ENCODE measurements around the gene RRP15. TPM values are rescaled to one million over a fixed set of nuclear protein-coding genes. Genes with fewer than 3 reads are reported as not detected.

Gene RRP15
- total RNA-seq, 4 donors from 2014 or later = 6.3 to 9.6 (median 7.8) TPM

DNA sequence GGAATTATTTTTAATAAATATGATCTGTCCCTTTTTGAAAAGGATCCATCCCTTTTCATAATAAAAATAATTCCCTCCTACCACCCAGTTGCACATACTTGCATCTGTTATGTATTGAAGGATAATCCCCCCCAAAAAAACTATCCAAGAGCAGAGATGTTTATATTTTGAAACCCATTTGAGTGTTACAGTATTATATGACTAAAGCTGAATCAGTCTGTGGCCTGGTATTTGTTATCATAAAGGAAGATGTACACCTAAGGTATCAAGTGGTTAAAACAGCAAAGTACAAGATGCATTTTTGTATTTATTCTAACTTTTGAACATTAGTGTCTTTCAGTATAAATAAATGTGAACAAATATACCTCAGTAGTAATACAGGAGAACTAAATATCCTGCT lies 47.3 kb downstream of the RRP15 start:
- Histone ChIP-seq H3K36me3 (peaks cover 0 to 3% (median 0%) of the 10 kb centered on the region in 3 donors), H3K27ac (no peak overlapping the region), H3K9me3 (no peaks in the 10 kb centered on the region), H3K4me3 (no peak overlapping the region), H3K27me3 (no peaks in the 10 kb centered on the region), H3K4me1 (no peaks in the 10 kb centered on the region)
- DNase-seq (ENCODE audit: low spot score in 2 of 2) = no peak
- TF ChIP-seq EP300 (IDR thresholded peaks at IDR 0.05) (no peak), POLR2A (IDR thresholded peaks at IDR 0.05) (no peak)
- TF ChIP-seq, protein P1, sequence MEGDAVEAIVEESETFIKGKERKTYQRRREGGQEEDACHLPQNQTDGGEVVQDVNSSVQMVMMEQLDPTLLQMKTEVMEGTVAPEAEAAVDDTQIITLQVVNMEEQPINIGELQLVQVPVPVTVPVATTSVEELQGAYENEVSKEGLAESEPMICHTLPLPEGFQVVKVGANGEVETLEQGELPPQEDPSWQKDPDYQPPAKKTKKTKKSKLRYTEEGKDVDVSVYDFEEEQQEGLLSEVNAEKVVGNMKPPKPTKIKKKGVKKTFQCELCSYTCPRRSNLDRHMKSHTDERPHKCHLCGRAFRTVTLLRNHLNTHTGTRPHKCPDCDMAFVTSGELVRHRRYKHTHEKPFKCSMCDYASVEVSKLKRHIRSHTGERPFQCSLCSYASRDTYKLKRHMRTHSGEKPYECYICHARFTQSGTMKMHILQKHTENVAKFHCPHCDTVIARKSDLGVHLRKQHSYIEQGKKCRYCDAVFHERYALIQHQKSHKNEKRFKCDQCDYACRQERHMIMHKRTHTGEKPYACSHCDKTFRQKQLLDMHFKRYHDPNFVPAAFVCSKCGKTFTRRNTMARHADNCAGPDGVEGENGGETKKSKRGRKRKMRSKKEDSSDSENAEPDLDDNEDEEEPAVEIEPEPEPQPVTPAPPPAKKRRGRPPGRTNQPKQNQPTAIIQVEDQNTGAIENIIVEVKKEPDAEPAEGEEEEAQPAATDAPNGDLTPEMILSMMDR (IDR thresholded peaks at IDR 0.05) = no peak

- Histone ChIP-seq H3K4me1 (peaks cover 0 to 4% (median 0%) of the 10 kb centered on the region in 4 donors), H3K9me3 (no peaks in the 10 kb centered on the region), H3K4me3 (no peak overlapping the region), H3K36me3 (peaks cover 0 to 3% (median 0%) of the 10 kb centered on the region in 3 donors), H3K27ac (no peak overlapping the region), H3K27me3 (no peaks in the 10 kb centered on the region)
- no peak for DNase-seq (ENCODE audit: low spot score in 2 of 2)
- TF ChIP-seq POLR2A (IDR thresholded peaks at IDR 0.05) (no peak), EP300 (IDR thresholded peaks at IDR 0.05) (no peak)
- TF ChIP-seq, protein P1 (IDR thresholded peaks at IDR 0.05) = no peak
- 49 to 63% methylated on average over 2 of the region's 2 CpGs for WGBS, 2 donors
Measured at GRCh38 chr1:218336328-218336727, 51.2 kb downstream of the RRP15 start.

DNA sequence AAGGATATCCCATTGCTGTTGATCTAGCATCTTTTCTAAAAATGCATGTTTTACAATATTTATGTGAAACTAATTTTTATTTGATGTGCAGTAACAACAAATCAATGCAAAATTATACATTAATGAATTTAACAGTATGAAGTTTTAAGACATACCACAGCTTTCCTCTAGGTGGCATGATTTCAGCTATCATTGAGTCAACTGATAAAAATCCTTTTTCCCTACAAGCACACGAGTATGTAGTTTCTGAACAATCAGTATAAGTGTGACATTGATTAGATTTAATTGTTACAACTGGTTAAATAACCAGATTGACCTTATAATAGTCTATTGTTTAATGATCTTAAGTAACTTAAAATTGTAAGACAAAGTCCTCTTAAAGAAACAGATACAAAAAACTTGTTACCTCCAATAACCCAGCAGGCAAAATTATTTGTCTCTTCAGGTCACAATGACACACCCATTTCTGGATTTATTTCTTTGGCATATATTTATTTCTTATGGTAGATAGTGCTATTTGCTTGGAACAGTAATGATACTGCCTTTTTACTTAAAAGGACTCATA lies 54.3 kb downstream of the RRP15 start:
- WGBS, 2 donors = 0 to 4% methylated on average over 1 of the region's 1 CpG
- peak in 1 of 2 donors; percentile 24 for DNase-seq (ENCODE audit: low spot score in 2 of 2)
- Histone ChIP-seq H3K36me3 (no peaks in the 10 kb centered on the region), H3K4me1 (peaks cover 0 to 4% (median 0%) of the 10 kb centered on the region in 4 donors), H3K4me3 (no peak overlapping the region), H3K27me3 (no peaks in the 10 kb centered on the region), H3K9me3 (no peaks in the 10 kb centered on the region), H3K27ac (no peak overlapping the region)
- TF ChIP-seq, protein P1 (IDR thresholded peaks at IDR 0.05) = peak; percentile 64 to 72 (median 67)
- TF ChIP-seq POLR2A (IDR thresholded peaks at IDR 0.05) = no peak
- no peak for TF ChIP-seq EP300 (IDR thresholded peaks at IDR 0.05)

DNA sequence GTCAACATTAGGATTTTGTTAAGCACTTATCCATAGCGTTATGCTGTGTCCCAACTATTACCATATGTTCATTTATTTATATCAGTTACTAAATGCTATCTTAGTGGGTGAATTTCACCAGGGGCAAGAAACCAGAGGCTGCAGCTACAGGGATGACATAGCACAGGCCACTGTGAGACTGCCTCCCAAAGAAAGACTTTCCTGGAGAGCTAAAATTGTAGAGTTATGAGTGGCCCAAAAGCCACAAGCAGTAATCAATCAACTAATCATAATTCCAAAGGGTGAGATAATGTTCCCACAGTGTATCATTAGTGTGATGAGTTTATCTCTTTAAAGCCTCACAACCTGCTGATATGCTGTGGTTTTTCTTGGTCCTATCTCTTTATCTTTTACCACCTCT lies 56.2 kb downstream of the RRP15 start:
- no peak for DNase-seq (ENCODE audit: low spot score in 2 of 2)
- no peak for TF ChIP-seq EP300 (IDR thresholded peaks at IDR 0.05)
- TF ChIP-seq POLR2A (IDR thresholded peaks at IDR 0.05) = no peak
- TF ChIP-seq, protein P1 (IDR thresholded peaks at IDR 0.05) = no peak
- 89 to 92% methylated on average over 1 of the region's 1 CpG for WGBS, 2 donors
- Histone ChIP-seq H3K4me3 (no peak overlapping the region), H3K27me3 (no peaks in the 10 kb centered on the region), H3K4me1 (peaks cover 0 to 7% (median 2%) of the 10 kb centered on the region in 4 donors), H3K36me3 (no peaks in the 10 kb centered on the region), H3K27ac (no peak overlapping the region), H3K9me3 (no peaks in the 10 kb centered on the region)

- Histone ChIP-seq H3K27me3 (no peaks in the 10 kb centered on the region), H3K9me3 (no peaks in the 10 kb centered on the region), H3K4me1 (peaks cover 0 to 11% (median 2%) of the 10 kb centered on the region in 4 donors), H3K4me3 (no peak overlapping the region), H3K36me3 (no peaks in the 10 kb centered on the region), H3K27ac (no peak overlapping the region)
- no peak for DNase-seq (ENCODE audit: low spot score in 2 of 2)
- TF ChIP-seq EP300 (IDR thresholded peaks at IDR 0.05) = no peak
- TF ChIP-seq, protein P1 (IDR thresholded peaks at IDR 0.05) = no peak
- no peak for TF ChIP-seq POLR2A (IDR thresholded peaks at IDR 0.05)
- WGBS, 2 donors = 66 to 80% methylated on average over 4 of the region's 4 CpGs
Measured at GRCh38 chr1:218342091-218342490, 57.0 kb downstream of the RRP15 start.
